Spleen (tissue), 11 donors: ENCODE data around the gene VPS72. TPM values are rescaled to one million over a fixed set of nuclear protein-coding genes. Genes with fewer than 3 reads are reported as not detected.

ENCODE experiments used
- DNase-seq: peaks from one replicate; pipeline ENCODE4 v3.0.0-alpha.2; 2020
- H3K27ac ChIP-seq, 8 donors: fragments of 200-600 bp; sonication (generic) in 7 of 8; 1 replicate in 4 of 8; 2 replicates in 4 of 8; pipeline versions ENCODE4 v1.5.0 to v1.8.0; 2016 to 2021; ENCODE audit warnings: inconsistent platforms in 4 of 8, mild to moderate bottlenecking in 4 of 8, moderate library complexity in 1 of 8
- H3K27me3 ChIP-seq, 7 donors: fragments of 200-600 bp; sonication (generic) in 6 of 7; replicated peaks in 1 of 7; 1 replicate in 4 of 7; 2 replicates in 3 of 7; pipeline versions ENCODE4 v1.5.0 to v1.8.0; 2016 to 2021; ENCODE audit warnings: inconsistent platforms in 3 of 7, mild to moderate bottlenecking in 1 of 7
- H3K36me3 ChIP-seq, 6 donors: fragments of 200-600 bp; sonication (generic) in 5 of 6; 1 replicate in 4 of 6; 2 replicates in 2 of 6; pipeline versions ENCODE4 v1.5.0 to v1.8.0; 2016 to 2021; ENCODE audit warnings: inconsistent platforms in 2 of 6
- H3K4me1 ChIP-seq, 6 donors: fragments of 200-600 bp; sonication (generic) in 5 of 6; 1 replicate in 3 of 6; 2 replicates in 3 of 6; pipeline versions ENCODE4 v1.5.0 to v1.8.0; 2016 to 2021; ENCODE audit warnings: inconsistent platforms in 3 of 6
- H3K4me3 ChIP-seq, 8 donors: fragments of 200-600 bp; sonication (generic) in 7 of 8; 1 replicate in 4 of 8; 2 replicates in 4 of 8; pipeline versions ENCODE4 v1.5.0 to v1.8.0; 2016 to 2021; ENCODE audit warnings: inconsistent platforms in 4 of 8, mild to moderate bottlenecking in 4 of 8, moderate library complexity in 2 of 8
- H3K9me3 ChIP-seq, 8 donors: fragments of 200-600 bp; sonication (generic) in 7 of 8; 1 replicate in 4 of 8; 2 replicates in 4 of 8; pipeline versions ENCODE4 v1.5.0 to v1.8.0; 2016 to 2021; ENCODE audit warnings: inconsistent platforms in 4 of 8
- CTCF ChIP-seq, 11 experiments: fragments of 200-600 bp in 7 of 11; fragments of 450-650 bp in 4 of 11; sonication (generic) in 4 of 11; IDR thresholded peaks in 8 of 11; conservative IDR thresholded peaks in 3 of 11; 1 replicate in 7 of 11; 2 replicates in 4 of 11; pipeline versions ENCODE4 v1.4.0 to v1.8.0; 2016 to 2021; ENCODE audit warnings: antibody characterized with exemption in 11 of 11, inconsistent platforms in 4 of 11, mild to moderate bottlenecking in 1 of 11
- POLR2A ChIP-seq, 3 donors: fragments of 450-650 bp; IDR thresholded peaks; one replicate each; pipeline ENCODE4 v1.5.1; 2017; ENCODE audit warnings: antibody characterized with exemption in 3 of 3, mild to moderate bottlenecking in 1 of 3
- POLR2AphosphoS5 ChIP-seq, 3 donors: sonication (generic); formaldehyde crosslinking; IDR thresholded peaks; one replicate each; pipeline ENCODE4 v1.5.1; 2017; ENCODE audit warnings: antibody characterized with exemption in 3 of 3
- WGBS, 5 donors: extraction: QIAGEN DNeasy Blood & Tissue Kit in 3 of 5; methylation state at CpG; one replicate each; pipeline versions ENCODE4 v1.1.5 to v1.1.7; 2013 to 2018; 5-methylcytosine and 5-hydroxymethylcytosine counted together
- intact Hi-C: fragments of 100-400 bp; cut with DNase I; formaldehyde crosslinking; loops from one replicate; pipeline ENCODE4 v1.15.0; 2023; ENCODE audit warnings: low total_unique reads
- polyA plus RNA-seq, 3 donors: library from polyadenylated mRNA; stranded (reverse); fragments of 200-250 nt; gene quantifications; one replicate each; pipeline ENCODE4 v1.2.1, GENCODE V29; 2013
- total RNA-seq, 7 donors: library from RNA; depleted of rRNA in 3 of 7; stranded (reverse); fragments of >200 nt in 3 of 7; fragmentation: NEBNext Ultra II Directional in 4 of 7; extraction: Animal tissue kit (Norgen Biotek cat#: 25700) in 4 of 7; gene quantifications; one replicate each; pipeline versions ENCODE4 v1.1.0 to v1.2.1, GENCODE V29; 2016 to 2021
- donor health status: healthy with polysubstance abuse.
- donor health status: DM: no; HTN: no; CAD: no; lungs with moderate emphysema.
- donor health status: DM: no; HTN: no; CAD: no.
- donor health status: Bipolar disorder and iron deficiency.
- donor health status: healthy.
- donor health status: DM: no; HTN: no; CAD: no.
- donor health status: DM: yes; HTN: yes; CAD: no.

Gene VPS72
- total and polyA plus RNA-seq, 10 donors, result 23.1 to 43.1 (median 31.2) TPM

GRCh38 chr1:151137789-151138188 is 52.2 kb downstream of the VPS72 start:
- Histone ChIP-seq H3K9me3 (no peaks in the 10 kb centered on the region), H3K36me3 (no peaks in the 10 kb centered on the region), H3K4me3 (no peak overlapping the region), H3K4me1 (peaks cover 0 to 6% (median 0%) of the 10 kb centered on the region in 6 donors), H3K27me3 (no peaks in the 10 kb centered on the region), H3K27ac (no peak overlapping the region)
- TF ChIP-seq POLR2A (IDR thresholded peaks at IDR 0.05) (no peak), POLR2AphosphoS5 (IDR thresholded peaks at IDR 0.05) (no peak), CTCF (IDR thresholded peaks at IDR 0.05 in 8 of 11, conservative IDR thresholded peaks at IDR 0.05 in 3 of 11) (no peak)
- WGBS, 5 donors, result 88 to 99% (median 93%) methylated on average over 7 of the region's 7 CpGs
- DNase-seq, result no peak
- intact Hi-C loops, result no loop called here

GRCh38 chr1:151135433-151136385 is 54.3 kb downstream of the VPS72 start:
- Histone ChIP-seq H3K27me3 (no peaks in the 10 kb centered on the region), H3K36me3 (no peaks in the 10 kb centered on the region), H3K27ac (no peak overlapping the region), H3K9me3 (no peaks in the 10 kb centered on the region), H3K4me1 (peaks cover 0 to 19% (median 12%) of the 10 kb centered on the region in 6 donors), H3K4me3 (no peak overlapping the region)
- intact Hi-C loops, result no loop called here
- TF ChIP-seq POLR2AphosphoS5 (IDR thresholded peaks at IDR 0.05) (no peak), CTCF (IDR thresholded peaks at IDR 0.05 in 8 of 11, conservative IDR thresholded peaks at IDR 0.05 in 3 of 11) (no peak), POLR2A (IDR thresholded peaks at IDR 0.05) (no peak)
- WGBS, 5 donors, result 87 to 97% (median 91%) methylated on average over 11 to 12 of the region's 12 CpGs
- DNase-seq, result no peak

- Histone ChIP-seq H3K27ac (no peak overlapping the region), H3K9me3 (no peaks in the 10 kb centered on the region), H3K4me1 (peaks cover 0 to 23% (median 15%) of the 10 kb centered on the region in 6 donors), H3K27me3 (no peaks in the 10 kb centered on the region), H3K36me3 (no peaks in the 10 kb centered on the region), H3K4me3 (no peak overlapping the region)
- TF ChIP-seq CTCF (IDR thresholded peaks at IDR 0.05 in 8 of 11, conservative IDR thresholded peaks at IDR 0.05 in 3 of 11) (no peak), POLR2AphosphoS5 (IDR thresholded peaks at IDR 0.05) (no peak), POLR2A (IDR thresholded peaks at IDR 0.05) (no peak)
- intact Hi-C loops, result no loop called here
- no peak for DNase-seq
- WGBS, 5 donors, result 94 to 99% (median 96%) methylated on average over 7 of the region's 7 CpGs
Observed at GRCh38 chr1:151134991-151135390, 55.0 kb downstream of the VPS72 start.

GRCh38 chr1:151134396-151134795 is 55.6 kb downstream of the VPS72 start:
- peaks cover 0 to 23% (median 15%) of the 10 kb centered on the region in 6 donors for H3K4me1 ChIP-seq
- H3K4me3 ChIP-seq, result no peak overlapping the region
- WGBS, 5 donors, result 91 to 100% (median 95%) methylated on average over 3 of the region's 3 CpGs
- no peaks in the 10 kb centered on the region for H3K36me3 ChIP-seq
- no peaks in the 10 kb centered on the region for H3K27me3 ChIP-seq
- H3K9me3 ChIP-seq, result no peaks in the 10 kb centered on the region
- intact Hi-C loops, result no loop called here
- DNase-seq, result no peak
- H3K27ac ChIP-seq, result no peak overlapping the region
- TF ChIP-seq POLR2AphosphoS5 (IDR thresholded peaks at IDR 0.05), result no peak
- TF ChIP-seq CTCF (IDR thresholded peaks at IDR 0.05 in 8 of 11, conservative IDR thresholded peaks at IDR 0.05 in 3 of 11), result no peak
- TF ChIP-seq POLR2A (IDR thresholded peaks at IDR 0.05), result no peak
